GM23338 (cell line): ENCODE results near the gene GPR55. TPM values are rescaled to one million over a fixed set of nuclear protein-coding genes. Genes with fewer than 3 reads are reported as not detected.
A peak's percentile ranks its signal among the peaks of the same experiment; 100 is the strongest.

Experiments used
- ATAC-seq: fragments of 200-7000 bp; cut with Tn5 transposase; 3 replicates; pipeline ENCODE4 v1.9.1; 2020
- DNase-seq: peaks from one replicate; pipeline ENCODE4 v3.0.0-alpha.2; 2015; ENCODE audit warnings: low spot score
- H2AFZ ChIP-seq: fragments of 200-600 bp; sonication (generic); 2 replicates; pipeline ENCODE4 v1.8.0; 2016; ENCODE audit warnings: antibody characterized with exemption, mild to moderate bottlenecking, moderate library complexity
- H3F3A ChIP-seq: fragments of 200-600 bp; sonication (generic); replicated peaks from 2 replicates; pipeline ENCODE4 v1.8.0; 2017; ENCODE audit warnings: antibody characterized with exemption, mixed run types, low read depth
- H3K27ac ChIP-seq: fragments of 200-600 bp; sonication (generic); 2 replicates; pipeline ENCODE4 v1.6.1; 2016; ENCODE audit warnings: low read depth
- H3K27me3 ChIP-seq: fragments of 200-600 bp; sonication (generic); 2 replicates; pipeline ENCODE4 v1.8.0; 2016; ENCODE audit warnings: mild to moderate bottlenecking, mixed run types, moderate library complexity; ENCODE audit not compliant: insufficient read depth
- H3K36me3 ChIP-seq: fragments of 200-600 bp; sonication (generic); 2 replicates; pipeline ENCODE4 v1.8.0; 2016; ENCODE audit warnings: mild to moderate bottlenecking; ENCODE audit not compliant: insufficient read depth
- H3K4me1 ChIP-seq: fragments of 200-600 bp; sonication (generic); 2 replicates; pipeline ENCODE4 v1.8.0; 2016; ENCODE audit warnings: mild to moderate bottlenecking, moderate library complexity; ENCODE audit not compliant: insufficient read depth
- H3K4me2 ChIP-seq: fragments of 200-600 bp; sonication (generic); 2 replicates; pipeline ENCODE4 v1.7.1; 2017; ENCODE audit warnings: mixed run types
- H3K4me3 ChIP-seq: fragments of 200-600 bp; sonication (generic); 2 replicates; pipeline ENCODE4 v1.6.1; 2016; ENCODE audit warnings: mixed run types
- H3K79me2 ChIP-seq: fragments of 200-600 bp; sonication (generic); replicated peaks from 2 replicates; pipeline ENCODE4 v1.8.0; 2017; ENCODE audit warnings: mild to moderate bottlenecking; ENCODE audit not compliant: insufficient read depth
- H3K9me2 ChIP-seq: fragments of 200-600 bp; sonication (generic); 2 replicates; pipeline ENCODE4 v1.8.0; 2017; ENCODE audit not compliant: insufficient read depth
- H4K20me1 ChIP-seq: fragments of 200-600 bp; sonication (generic); replicated peaks from 2 replicates; pipeline ENCODE4 v1.8.0; 2017; ENCODE audit warnings: mild to moderate bottlenecking; ENCODE audit not compliant: insufficient read depth
- H3K27ac Mint-ChIP-seq: 2 replicates; pipeline ENCODE4 v1.8.0; 2020; ENCODE audit warnings: inconsistent platforms, mild to moderate bottlenecking, moderate library complexity, mixed read lengths
- H3K27me3 Mint-ChIP-seq: 3 replicates; pipeline ENCODE4 v1.8.0; 2022; ENCODE audit warnings: low read depth, mild to moderate bottlenecking, moderate library complexity, mixed read lengths, inconsistent platforms; ENCODE audit not compliant: insufficient read depth, poor library complexity
- H3K36me3 Mint-ChIP-seq: 3 replicates; pipeline ENCODE4 v1.8.0; 2021; ENCODE audit warnings: low read depth, mild to moderate bottlenecking, inconsistent platforms, moderate library complexity, mixed read lengths
- H3K4me1 Mint-ChIP-seq: 3 replicates; pipeline ENCODE4 v1.8.0; 2020; ENCODE audit warnings: mild to moderate bottlenecking, inconsistent platforms, mixed read lengths
- H3K4me3 Mint-ChIP-seq: 3 replicates; pipeline ENCODE4 v1.8.0; 2021; ENCODE audit warnings: moderate library complexity, mild to moderate bottlenecking, inconsistent platforms, mixed read lengths
- H3K9me3 Mint-ChIP-seq: 3 replicates; pipeline ENCODE4 v1.8.0; 2020; ENCODE audit warnings: moderate library complexity, mild to moderate bottlenecking, inconsistent platforms, mixed read lengths
- CREB1 ChIP-seq: fragments of 250-450 bp; sonication (Bioruptor Pico); IDR thresholded peaks from 2 replicates; pipeline ENCODE4 v1.5.0; 2020; ENCODE audit warnings: low read depth, mild to moderate bottlenecking, moderate library complexity
- EZH2 ChIP-seq: fragments of 200-600 bp; sonication (generic); IDR thresholded peaks from one replicate; pipeline ENCODE4 v1.8.0; 2017; ENCODE audit warnings: antibody characterized with exemption, mild to moderate bottlenecking, low read depth; ENCODE audit not compliant: unreplicated experiment
- POLR2AphosphoS5 ChIP-seq: IDR thresholded peaks from 2 replicates; pipeline ENCODE4 v1.6.1; 2016; ENCODE audit warnings: antibody characterized with exemption, low read depth
- STAT1 ChIP-seq: IDR thresholded peaks from one replicate; pipeline ENCODE4 v1.6.1; 2016; ENCODE audit warnings: antibody characterized with exemption; ENCODE audit not compliant: unreplicated experiment
- ZNF331 ChIP-seq: fragments of 250-450 bp; sonication (Bioruptor Pico); IDR thresholded peaks from 2 replicates; pipeline ENCODE4 v1.5.0; 2020; ENCODE audit warnings: low read depth, mild to moderate bottlenecking, moderate library complexity
- polyA plus RNA-seq: library from polyadenylated mRNA; unstranded; fragments of >200 nt; fragmentation: Nextera tagmentation; extraction: Ambion mirVana; gene quantifications from 2 replicates; pipeline ENCODE4 v1.2.1, GENCODE V29; 2016
- total RNA-seq: library from RNA; depleted of rRNA; stranded (reverse); fragments of >200 nt; shearing (Covaris generic); gene quantifications from 2 replicates; pipeline ENCODE4 v1.2.3, GENCODE V29; 2014
- TF ChIP-seq, protein P1 (sequence below): fragments of 250-450 bp; sonication (Bioruptor Pico); IDR thresholded peaks from 2 replicates; pipeline ENCODE4 v1.5.0; 2020; ENCODE audit warnings: mild to moderate bottlenecking, moderate library complexity

The GPR55 gene
- total and polyA plus RNA-seq, 2 experiments from 2014 or later, result not detected

- DNase-seq (no peak), ATAC-seq (no peak)
- Mint-ChIP-seq H3K36me3 (peaks cover 42% of the 10 kb centered on the region), H3K27ac (peak overlapping the region; percentile 96), H3K4me1 (peaks cover 66% of the 10 kb centered on the region), H3K27me3 (peaks cover 17% of the 10 kb centered on the region), H3K4me3 (peak overlapping the region; percentile 33; the same call in 1 of the 3 replicates), H3K9me3 (no peaks in the 10 kb centered on the region)
- no peak for TF ChIP-seq CREB1
- TF ChIP-seq STAT1, result no peak
- TF ChIP-seq EZH2, result no peak
- TF ChIP-seq ZNF331 (CRISPR knock-in tag), result no peak
- TF ChIP-seq, protein P1, sequence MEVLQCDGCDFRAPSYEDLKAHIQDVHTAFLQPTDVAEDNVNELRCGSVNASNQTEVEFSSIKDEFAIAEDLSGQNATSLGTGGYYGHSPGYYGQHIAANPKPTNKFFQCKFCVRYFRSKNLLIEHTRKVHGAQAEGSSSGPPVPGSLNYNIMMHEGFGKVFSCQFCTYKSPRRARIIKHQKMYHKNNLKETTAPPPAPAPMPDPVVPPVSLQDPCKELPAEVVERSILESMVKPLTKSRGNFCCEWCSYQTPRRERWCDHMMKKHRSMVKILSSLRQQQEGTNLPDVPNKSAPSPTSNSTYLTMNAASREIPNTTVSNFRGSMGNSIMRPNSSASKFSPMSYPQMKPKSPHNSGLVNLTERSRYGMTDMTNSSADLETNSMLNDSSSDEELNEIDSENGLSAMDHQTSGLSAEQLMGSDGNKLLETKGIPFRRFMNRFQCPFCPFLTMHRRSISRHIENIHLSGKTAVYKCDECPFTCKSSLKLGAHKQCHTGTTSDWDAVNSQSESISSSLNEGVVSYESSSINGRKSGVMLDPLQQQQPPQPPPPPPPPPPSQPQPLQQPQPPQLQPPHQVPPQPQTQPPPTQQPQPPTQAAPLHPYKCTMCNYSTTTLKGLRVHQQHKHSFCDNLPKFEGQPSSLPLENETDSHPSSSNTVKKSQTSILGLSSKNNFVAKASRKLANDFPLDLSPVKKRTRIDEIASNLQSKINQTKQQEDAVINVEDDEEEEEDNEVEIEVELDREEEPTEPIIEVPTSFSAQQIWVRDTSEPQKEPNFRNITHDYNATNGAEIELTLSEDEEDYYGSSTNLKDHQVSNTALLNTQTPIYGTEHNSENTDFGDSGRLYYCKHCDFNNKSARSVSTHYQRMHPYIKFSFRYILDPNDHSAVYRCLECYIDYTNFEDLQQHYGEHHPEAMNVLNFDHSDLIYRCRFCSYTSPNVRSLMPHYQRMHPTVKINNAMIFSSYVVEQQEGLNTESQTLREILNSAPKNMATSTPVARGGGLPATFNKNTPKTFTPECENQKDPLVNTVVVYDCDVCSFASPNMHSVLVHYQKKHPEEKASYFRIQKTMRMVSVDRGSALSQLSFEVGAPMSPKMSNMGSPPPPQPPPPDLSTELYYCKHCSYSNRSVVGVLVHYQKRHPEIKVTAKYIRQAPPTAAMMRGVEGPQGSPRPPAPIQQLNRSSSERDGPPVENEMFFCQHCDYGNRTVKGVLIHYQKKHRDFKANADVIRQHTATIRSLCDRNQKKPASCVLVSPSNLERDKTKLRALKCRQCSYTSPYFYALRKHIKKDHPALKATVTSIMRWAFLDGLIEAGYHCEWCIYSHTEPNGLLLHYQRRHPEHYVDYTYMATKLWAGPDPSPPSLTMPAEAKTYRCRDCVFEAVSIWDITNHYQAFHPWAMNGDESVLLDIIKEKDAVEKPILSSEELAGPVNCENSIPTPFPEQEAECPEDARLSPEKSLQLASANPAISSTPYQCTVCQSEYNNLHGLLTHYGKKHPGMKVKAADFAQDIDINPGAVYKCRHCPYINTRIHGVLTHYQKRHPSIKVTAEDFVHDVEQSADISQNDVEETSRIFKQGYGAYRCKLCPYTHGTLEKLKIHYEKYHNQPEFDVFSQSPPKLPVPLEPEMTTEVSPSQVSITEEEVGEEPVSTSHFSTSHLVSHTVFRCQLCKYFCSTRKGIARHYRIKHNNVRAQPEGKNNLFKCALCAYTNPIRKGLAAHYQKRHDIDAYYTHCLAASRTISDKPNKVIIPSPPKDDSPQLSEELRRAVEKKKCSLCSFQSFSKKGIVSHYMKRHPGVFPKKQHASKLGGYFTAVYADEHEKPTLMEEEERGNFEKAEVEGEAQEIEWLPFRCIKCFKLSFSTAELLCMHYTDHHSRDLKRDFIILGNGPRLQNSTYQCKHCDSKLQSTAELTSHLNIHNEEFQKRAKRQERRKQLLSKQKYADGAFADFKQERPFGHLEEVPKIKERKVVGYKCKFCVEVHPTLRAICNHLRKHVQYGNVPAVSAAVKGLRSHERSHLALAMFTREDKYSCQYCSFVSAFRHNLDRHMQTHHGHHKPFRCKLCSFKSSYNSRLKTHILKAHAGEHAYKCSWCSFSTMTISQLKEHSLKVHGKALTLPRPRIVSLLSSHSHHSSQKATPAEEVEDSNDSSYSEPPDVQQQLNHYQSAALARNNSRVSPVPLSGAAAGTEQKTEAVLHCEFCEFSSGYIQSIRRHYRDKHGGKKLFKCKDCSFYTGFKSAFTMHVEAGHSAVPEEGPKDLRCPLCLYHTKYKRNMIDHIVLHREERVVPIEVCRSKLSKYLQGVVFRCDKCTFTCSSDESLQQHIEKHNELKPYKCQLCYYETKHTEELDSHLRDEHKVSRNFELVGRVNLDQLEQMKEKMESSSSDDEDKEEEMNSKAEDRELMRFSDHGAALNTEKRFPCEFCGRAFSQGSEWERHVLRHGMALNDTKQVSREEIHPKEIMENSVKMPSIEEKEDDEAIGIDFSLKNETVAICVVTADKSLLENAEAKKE, result no peak
- TF ChIP-seq POLR2AphosphoS5, result no peak
- Histone ChIP-seq H3K4me2 (peak overlapping the region; percentile 85), H4K20me1 (peaks cover 37% of the 10 kb centered on the region), H3F3A (0 out of 2 replicates have a peak, but pooled peaks cover 9% of the 10 kb centered on the region), H2AFZ (no peak overlapping the region), H3K36me3 (peaks cover 5% of the 10 kb centered on the region; the same call in 1 of the 2 replicates), H3K9me2 (no peaks in the 10 kb centered on the region), H3K27ac (0 out of 2 replicates have a peak overlapping the region, but pooled peaks have one; percentile 97), H3K27me3 (no peaks in the 10 kb centered on the region), H3K4me1 (peaks cover 60% of the 10 kb centered on the region), H3K4me3 (no peak overlapping the region; the same call in 1 of the 2 replicates), H3K79me2 (peaks cover 88% of the 10 kb centered on the region)
Observed at GRCh38 chr2:230870544-230871360, 54.3 kb downstream of the GPR55 start.
